ENCODE measurements around the gene ADAMTSL3.

The ADAMTSL3 gene

GRCh38 chr15:83848315-83849050 is 194.6 kb downstream of the ADAMTSL3 start:
- H3K27me3 Mint-ChIP-seq = peaks cover 2% of the 10 kb centered on the region
- H3K9me3 Mint-ChIP-seq = no peaks in the 10 kb centered on the region
- H3K4me3 Mint-ChIP-seq = no peak overlapping the region
- no peak overlapping the region for H3K27ac Mint-ChIP-seq
- no peaks in the 10 kb centered on the region for H3K36me3 Mint-ChIP-seq
- H3K4me1 Mint-ChIP-seq = no peaks in the 10 kb centered on the region

GRCh38 chr15:83850015-83850414 is 196.1 kb downstream of the ADAMTSL3 start:
- H3K4me1 Mint-ChIP-seq = no peaks in the 10 kb centered on the region
- no peak overlapping the region for H3K4me3 Mint-ChIP-seq
- no peaks in the 10 kb centered on the region for H3K36me3 Mint-ChIP-seq
- H3K9me3 Mint-ChIP-seq = no peaks in the 10 kb centered on the region
- H3K27me3 Mint-ChIP-seq = peaks cover 2% of the 10 kb centered on the region
- no peak overlapping the region for H3K27ac Mint-ChIP-seq

GRCh38 chr15:83850501-83851245 is 196.8 kb downstream of the ADAMTSL3 start:
- Mint-ChIP-seq H3K4me3 (no peak overlapping the region), H3K4me1 (no peaks in the 10 kb centered on the region), H3K27me3 (peaks cover 7% of the 10 kb centered on the region), H3K9me3 (no peaks in the 10 kb centered on the region), H3K36me3 (no peaks in the 10 kb centered on the region), H3K27ac (no peak overlapping the region)

- no peaks in the 10 kb centered on the region for H3K9me3 Mint-ChIP-seq
- H3K27ac Mint-ChIP-seq = no peak overlapping the region
- H3K4me1 Mint-ChIP-seq = no peaks in the 10 kb centered on the region
- no peak overlapping the region for H3K4me3 Mint-ChIP-seq
- no peaks in the 10 kb centered on the region for H3K36me3 Mint-ChIP-seq
- H3K27me3 Mint-ChIP-seq = peaks cover 18% of the 10 kb centered on the region
Observed at GRCh38 chr15:83853232-83853631, 199.3 kb downstream of the ADAMTSL3 start.

GRCh38 chr15:83854321-83854720 is 200.4 kb downstream of the ADAMTSL3 start:
- H3K27ac Mint-ChIP-seq = no peak overlapping the region
- no peaks in the 10 kb centered on the region for H3K9me3 Mint-ChIP-seq
- H3K27me3 Mint-ChIP-seq = peaks cover 20% of the 10 kb centered on the region
- no peaks in the 10 kb centered on the region for H3K4me1 Mint-ChIP-seq
- no peak overlapping the region for H3K4me3 Mint-ChIP-seq
- no peaks in the 10 kb centered on the region for H3K36me3 Mint-ChIP-seq

GRCh38 chr15:83854950-83855707 is 201.2 kb downstream of the ADAMTSL3 start:
- H3K36me3 Mint-ChIP-seq = no peaks in the 10 kb centered on the region
- H3K9me3 Mint-ChIP-seq = no peaks in the 10 kb centered on the region
- H3K27me3 Mint-ChIP-seq = peaks cover 20% of the 10 kb centered on the region
- no peak overlapping the region for H3K4me3 Mint-ChIP-seq
- H3K27ac Mint-ChIP-seq = no peak overlapping the region
- no peaks in the 10 kb centered on the region for H3K4me1 Mint-ChIP-seq

- H3K4me1 Mint-ChIP-seq = no peaks in the 10 kb centered on the region
- H3K4me3 Mint-ChIP-seq = no peak overlapping the region
- peaks cover 20% of the 10 kb centered on the region for H3K27me3 Mint-ChIP-seq
- no peaks in the 10 kb centered on the region for H3K9me3 Mint-ChIP-seq
- H3K27ac Mint-ChIP-seq = no peak overlapping the region
- H3K36me3 Mint-ChIP-seq = no peaks in the 10 kb centered on the region
Observed at GRCh38 chr15:83855956-83856355, 202.0 kb downstream of the ADAMTSL3 start.

DNA sequence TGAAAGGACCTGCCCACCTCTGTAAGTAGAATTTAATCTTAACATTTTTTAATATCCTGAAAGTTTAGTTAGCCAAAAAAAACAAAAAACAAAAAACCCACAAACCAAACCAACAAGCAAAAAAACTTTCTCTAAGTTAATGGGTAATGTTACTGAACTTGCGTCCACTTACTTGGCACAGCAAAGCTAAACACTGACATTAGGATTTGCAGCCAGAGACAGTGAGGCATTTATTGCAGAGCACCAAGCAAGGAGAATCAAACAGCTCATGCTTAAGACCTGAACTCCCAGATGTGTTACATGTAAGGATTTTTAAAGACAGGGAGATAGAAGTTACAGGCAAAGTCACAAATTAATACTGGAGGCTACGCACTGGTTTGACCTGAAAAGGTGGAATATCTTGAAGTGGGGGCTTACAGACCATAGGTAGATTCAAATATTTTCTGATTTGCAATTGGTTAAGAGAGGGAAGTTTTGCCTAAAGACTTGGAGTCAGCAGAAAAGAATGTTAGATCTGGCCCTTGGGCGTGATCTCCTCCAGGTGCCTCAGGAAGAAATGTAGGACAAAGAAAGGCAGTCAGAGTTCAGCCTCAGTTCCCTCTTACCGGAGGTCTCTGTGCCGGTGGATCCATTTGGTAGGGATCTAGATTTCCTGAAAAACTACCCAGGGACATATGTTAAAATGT is 205.0 kb downstream of the ADAMTSL3 start:
- Mint-ChIP-seq H3K27me3 (peaks cover 20% of the 10 kb centered on the region), H3K4me3 (no peak overlapping the region), H3K36me3 (no peaks in the 10 kb centered on the region)

DNA sequence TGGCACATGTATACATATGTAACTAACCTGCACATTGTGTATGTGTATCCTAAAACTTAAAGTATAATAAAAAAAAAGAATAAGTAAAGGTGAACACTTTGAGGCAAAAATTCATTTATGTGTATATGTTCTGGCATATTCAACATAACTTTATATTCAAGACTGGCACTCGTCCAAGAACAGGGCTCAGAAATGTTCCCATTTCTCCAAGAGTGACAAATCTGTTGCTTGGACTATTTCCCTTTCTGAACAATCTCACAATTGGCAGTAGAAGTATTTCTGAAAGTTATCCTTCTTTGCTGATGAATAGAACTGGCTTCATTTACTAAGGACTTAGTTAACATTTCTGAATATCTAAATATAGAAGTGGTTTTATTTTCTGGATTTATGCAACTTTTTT is 212.8 kb downstream of the ADAMTSL3 start:
- H3K27me3 Mint-ChIP-seq = no peaks in the 10 kb centered on the region
- H3K9me3 Mint-ChIP-seq = no peaks in the 10 kb centered on the region
- H3K4me3 Mint-ChIP-seq = no peak overlapping the region
- no peaks in the 10 kb centered on the region for H3K36me3 Mint-ChIP-seq
- H3K27ac Mint-ChIP-seq = no peak overlapping the region
- H3K4me1 Mint-ChIP-seq = no peaks in the 10 kb centered on the region

More for the DNA sequence above, 205.0 kb downstream of the ADAMTSL3 start:
- Mint-ChIP-seq H3K4me1 (no peaks in the 10 kb centered on the region), H3K27ac (no peak overlapping the region), H3K9me3 (no peaks in the 10 kb centered on the region)

- H3K27ac Mint-ChIP-seq = no peak overlapping the region
- no peaks in the 10 kb centered on the region for H3K9me3 Mint-ChIP-seq
- no peaks in the 10 kb centered on the region for H3K27me3 Mint-ChIP-seq
- no peak overlapping the region for H3K4me3 Mint-ChIP-seq
- no peaks in the 10 kb centered on the region for H3K36me3 Mint-ChIP-seq
- H3K4me1 Mint-ChIP-seq = no peaks in the 10 kb centered on the region
Observed at GRCh38 chr15:83869341-83869740, 215.4 kb downstream of the ADAMTSL3 start.

- H3K4me1 Mint-ChIP-seq = no peaks in the 10 kb centered on the region
- H3K9me3 Mint-ChIP-seq = no peaks in the 10 kb centered on the region
- H3K4me3 Mint-ChIP-seq = no peak overlapping the region
- H3K27me3 Mint-ChIP-seq = no peaks in the 10 kb centered on the region
- no peak overlapping the region for H3K27ac Mint-ChIP-seq
- H3K36me3 Mint-ChIP-seq = no peaks in the 10 kb centered on the region
Observed at GRCh38 chr15:83871808-83872559, 218.1 kb downstream of the ADAMTSL3 start.

GRCh38 chr15:83873966-83874365 is 220.0 kb downstream of the ADAMTSL3 start:
- H3K4me3 Mint-ChIP-seq = no peak overlapping the region
- H3K36me3 Mint-ChIP-seq = no peaks in the 10 kb centered on the region
- no peaks in the 10 kb centered on the region for H3K27me3 Mint-ChIP-seq
- H3K4me1 Mint-ChIP-seq = no peaks in the 10 kb centered on the region
- no peak overlapping the region for H3K27ac Mint-ChIP-seq
- H3K9me3 Mint-ChIP-seq = no peaks in the 10 kb centered on the region

- H3K27me3 Mint-ChIP-seq = no peaks in the 10 kb centered on the region
- H3K4me1 Mint-ChIP-seq = no peaks in the 10 kb centered on the region
- H3K4me3 Mint-ChIP-seq = no peak overlapping the region
- H3K9me3 Mint-ChIP-seq = no peaks in the 10 kb centered on the region
- H3K27ac Mint-ChIP-seq = no peak overlapping the region
- no peaks in the 10 kb centered on the region for H3K36me3 Mint-ChIP-seq
Observed at GRCh38 chr15:83880529-83880928, 226.6 kb downstream of the ADAMTSL3 start.

DNA sequence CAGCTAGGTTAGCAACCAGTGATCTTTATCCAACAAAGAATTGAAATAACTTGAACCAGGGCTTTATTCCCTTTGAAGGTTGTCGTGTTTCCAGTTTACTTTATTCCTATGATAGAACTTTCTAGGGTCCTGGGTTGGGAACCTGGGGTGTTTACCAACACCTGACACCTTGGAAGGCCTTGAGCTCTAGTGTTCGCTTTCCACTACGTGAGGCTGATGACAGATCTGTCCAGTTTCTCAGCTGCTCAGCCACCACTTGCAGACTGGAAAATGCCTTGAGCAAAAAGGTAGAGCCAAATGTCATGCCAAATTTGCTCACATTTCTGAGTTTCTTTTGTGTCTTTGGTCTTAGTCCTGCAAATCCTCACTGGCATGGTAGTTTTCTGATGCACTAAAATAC is 227.2 kb downstream of the ADAMTSL3 start:
- H3K27ac Mint-ChIP-seq = no peak overlapping the region

DNA sequence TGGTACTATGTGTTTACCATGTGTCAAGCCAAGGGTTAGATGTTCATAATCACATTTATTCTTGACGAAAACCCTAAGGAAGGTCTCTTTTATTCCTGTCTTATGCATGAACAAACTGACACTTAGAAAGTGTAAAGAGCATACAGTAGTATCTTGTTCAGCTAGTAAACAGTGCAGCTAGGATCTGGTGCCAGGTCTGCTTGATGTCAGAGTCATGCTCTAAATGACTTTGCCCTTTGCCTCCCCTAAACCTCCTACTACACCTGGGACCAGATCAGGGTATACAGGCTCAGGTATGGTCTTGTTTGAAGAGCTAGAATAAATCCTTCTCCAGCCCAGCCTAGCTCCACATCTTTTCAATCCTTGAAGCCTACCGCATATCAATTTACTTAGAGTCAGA is 232.4 kb downstream of the ADAMTSL3 start:
- Mint-ChIP-seq H3K27ac (no peak overlapping the region), H3K36me3 (no peaks in the 10 kb centered on the region), H3K27me3 (peaks cover 7% of the 10 kb centered on the region), H3K4me3 (no peak overlapping the region), H3K4me1 (no peaks in the 10 kb centered on the region), H3K9me3 (peaks cover 5% of the 10 kb centered on the region)

More for the DNA sequence above, 227.2 kb downstream of the ADAMTSL3 start:
- H3K4me3 Mint-ChIP-seq = no peak overlapping the region
- H3K4me1 Mint-ChIP-seq = no peaks in the 10 kb centered on the region
- H3K9me3 Mint-ChIP-seq = no peaks in the 10 kb centered on the region
- H3K36me3 Mint-ChIP-seq = no peaks in the 10 kb centered on the region
- H3K27me3 Mint-ChIP-seq = no peaks in the 10 kb centered on the region

Data from activated naive CD4-positive, alpha-beta T cell treated with anti-CD3 and anti-CD28 coated beads, Interleukin-2, amount 50 U/mL, for 24 hours (primary cell).